GM18519 (cell line): ENCODE measurements around the gene MATN3.
A peak's percentile ranks its signal among the peaks of the same experiment; 100 is the strongest.

Source experiments
- ATAC-seq: cut with Tn5 transposase; IDR thresholded peaks from one replicate; pipeline ENCODE4 v1.9.1; 2021; ENCODE audit warnings: mild to moderate bottlenecking, moderate library complexity; ENCODE audit not compliant: unreplicated experiment, low FRiP score

The MATN3 gene

DNA sequence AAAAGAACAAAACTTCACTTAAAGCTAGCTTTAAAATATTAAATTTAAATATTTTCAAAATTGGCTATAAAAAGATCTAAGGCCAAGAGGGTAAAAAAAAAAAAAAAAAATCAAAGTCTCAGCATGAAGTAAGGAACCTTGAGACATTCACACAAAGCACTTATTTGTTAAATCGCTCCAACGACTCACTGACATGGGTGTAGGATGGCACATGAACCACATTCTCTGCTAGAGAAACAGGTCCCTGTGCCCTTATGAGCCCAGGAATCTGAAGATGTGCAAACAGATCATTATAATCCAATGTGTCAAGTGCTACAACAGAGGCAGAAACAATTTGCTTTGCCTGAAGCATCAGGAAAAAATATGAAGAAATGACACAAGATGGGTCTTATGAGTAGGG lies 25.2 kb upstream of the MATN3 start:
- ATAC-seq, result no peak

DNA sequence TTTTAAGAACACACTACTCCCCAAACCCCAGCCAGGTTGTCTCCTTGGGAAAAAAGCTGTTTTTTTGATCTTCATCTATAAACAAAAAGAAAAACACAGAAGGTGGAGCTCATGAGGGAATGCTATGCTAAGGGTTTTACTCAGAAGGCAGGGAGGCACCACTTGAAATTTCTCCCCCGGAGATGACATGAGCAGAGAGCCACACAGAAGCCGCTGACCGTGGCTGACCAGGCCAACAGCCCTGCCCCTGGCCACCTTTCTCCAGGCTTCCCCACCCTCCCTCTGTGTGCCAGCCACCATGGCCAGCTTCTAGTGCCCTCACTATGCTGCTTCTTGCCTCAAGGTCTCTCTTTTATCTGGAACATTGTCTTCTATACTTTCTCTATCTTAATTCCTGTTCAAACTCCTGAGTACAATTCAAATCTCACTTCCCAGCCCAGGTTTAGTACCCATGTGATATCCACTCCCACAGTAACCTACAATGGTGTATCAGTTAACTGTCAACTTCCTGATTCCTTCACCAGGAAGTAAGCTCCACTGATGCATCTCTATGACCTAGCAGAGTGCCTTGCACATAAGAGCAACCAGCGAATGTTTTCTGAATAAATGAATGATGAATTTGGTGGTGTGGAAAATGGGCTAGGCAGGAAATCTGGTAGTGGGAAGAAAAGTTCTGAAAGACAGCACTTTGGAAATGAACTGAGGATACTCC lies 23.6 kb upstream of the MATN3 start:
- peak; percentile 67 for ATAC-seq

DNA sequence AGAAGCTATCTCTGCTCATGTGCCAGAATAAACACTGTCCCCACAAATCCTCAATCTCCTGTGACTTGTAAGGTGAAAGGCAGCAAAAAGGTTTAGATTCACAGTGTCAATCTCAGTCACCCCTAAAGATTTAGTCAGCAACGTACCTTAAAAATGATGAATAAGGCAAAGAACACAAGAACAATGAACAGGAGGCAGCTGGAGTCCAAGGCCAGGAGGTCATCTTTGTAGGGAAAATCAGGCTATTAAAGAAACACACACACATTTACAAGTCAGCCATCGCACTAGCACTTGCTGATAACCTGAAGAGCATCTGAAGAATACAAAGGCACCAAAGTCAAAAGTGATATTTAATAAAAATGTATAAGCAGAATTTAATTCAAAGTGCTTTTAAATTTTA lies 22.4 kb upstream of the MATN3 start:
- no peak for ATAC-seq

DNA sequence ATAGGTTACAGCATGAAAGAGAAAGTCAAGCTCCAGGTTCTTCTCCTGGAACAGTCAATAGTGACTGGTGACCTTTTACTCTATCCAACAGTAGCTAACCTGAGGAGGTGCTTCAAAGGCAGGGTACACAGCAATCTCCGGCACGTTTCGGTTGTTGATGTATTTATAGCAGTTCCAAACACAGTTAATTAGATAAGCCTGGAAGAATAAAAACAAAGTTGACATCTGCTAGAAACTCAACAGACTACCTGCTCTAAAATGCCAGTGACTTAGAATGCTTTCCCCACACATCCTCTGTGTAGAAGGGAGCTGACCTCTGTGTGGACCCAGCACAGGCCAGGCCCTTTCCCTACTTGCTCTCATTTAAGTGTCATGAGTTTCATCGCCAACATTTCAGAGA lies 21.8 kb upstream of the MATN3 start:
- no peak for ATAC-seq

DNA sequence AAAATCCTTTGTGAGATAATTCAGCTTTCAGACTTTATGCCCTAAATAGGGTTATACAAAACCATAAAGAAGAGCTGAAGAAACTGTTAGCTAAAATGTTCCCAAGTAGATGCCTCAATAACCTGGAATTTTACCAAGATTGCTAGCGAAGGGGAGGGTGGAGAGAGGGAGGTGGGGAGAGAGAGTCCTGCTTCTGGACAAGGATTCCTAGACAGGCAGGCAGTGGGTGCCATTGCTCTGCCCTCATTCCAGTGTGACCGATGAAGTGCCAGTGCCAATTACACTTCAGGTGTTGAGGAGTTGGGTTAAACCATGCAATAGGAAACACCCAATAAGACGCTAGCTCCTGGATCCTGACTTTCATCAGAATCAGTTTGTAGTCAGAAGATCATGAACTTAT lies 20.9 kb upstream of the MATN3 start:
- no peak for ATAC-seq

DNA sequence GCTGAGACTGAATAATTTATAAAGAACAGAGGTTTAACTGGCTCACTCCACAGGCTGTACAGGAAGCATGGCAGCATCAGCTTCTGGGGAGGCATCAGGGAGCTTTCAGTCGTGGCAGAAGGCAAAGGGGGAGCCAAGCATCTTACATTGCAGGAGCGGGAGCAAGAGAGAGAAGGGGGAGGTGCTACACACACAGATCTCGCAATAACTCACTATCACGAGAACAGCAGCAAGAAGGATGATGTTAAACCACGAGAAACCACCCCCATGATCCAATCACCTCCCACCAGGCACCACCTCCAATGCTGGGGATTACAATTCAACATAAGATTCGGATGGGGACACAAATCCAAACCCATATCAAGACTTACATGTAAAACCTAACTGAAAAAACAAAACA lies 17.8 kb upstream of the MATN3 start:
- no peak for ATAC-seq

DNA sequence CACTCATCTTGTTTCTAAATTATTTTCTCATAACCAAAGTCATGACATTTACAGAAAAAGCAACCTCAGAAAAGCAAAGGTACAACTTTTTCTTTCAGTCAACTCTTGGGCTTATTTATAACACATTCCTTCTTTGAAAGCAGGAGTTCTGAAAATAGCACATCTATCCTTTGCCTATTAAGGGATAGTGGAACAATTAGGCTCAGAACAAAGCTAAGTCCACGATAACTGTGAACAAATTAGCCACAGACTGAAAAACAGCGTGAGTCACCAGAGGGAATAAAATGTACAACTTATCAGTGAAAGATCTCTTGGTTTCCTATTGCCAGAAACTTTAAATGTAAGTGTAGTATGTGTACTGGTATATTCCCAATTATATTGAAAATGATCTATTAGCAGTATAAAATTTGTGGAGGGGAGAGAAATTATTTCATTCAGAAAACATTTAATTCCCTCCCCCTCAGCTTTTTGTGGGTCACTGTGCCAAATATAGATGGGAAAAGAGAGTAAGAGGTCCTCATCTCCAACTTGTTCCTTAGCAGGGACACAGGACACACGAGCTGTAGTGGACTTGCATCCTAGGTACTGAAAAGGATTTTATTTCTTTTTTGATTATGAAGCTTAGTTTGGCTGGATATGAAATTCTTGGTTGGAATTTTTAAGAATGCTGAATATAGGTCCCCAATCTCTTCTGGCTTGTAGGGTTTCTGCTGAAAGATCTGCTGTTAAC lies 15.4 kb upstream of the MATN3 start:
- no peak for ATAC-seq

DNA sequence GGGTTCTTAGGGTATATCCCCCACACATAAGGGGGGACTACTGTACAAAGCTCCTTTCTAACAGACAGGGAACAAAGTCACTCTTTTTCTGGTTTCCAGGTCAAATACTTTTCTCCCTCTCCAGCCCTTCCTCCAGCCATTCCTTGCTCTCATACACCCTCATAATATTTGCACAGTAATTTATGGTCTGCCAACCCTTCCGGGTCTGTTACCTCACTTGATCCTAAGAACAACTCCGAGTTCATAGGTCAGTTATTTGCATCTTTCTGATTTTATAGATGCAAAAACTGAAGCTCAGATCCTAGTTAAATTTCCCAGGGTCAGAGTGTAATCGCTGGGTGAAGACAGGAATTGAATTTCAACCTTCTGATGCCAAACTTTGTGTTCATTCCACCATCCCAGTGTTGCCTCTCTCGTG lies 14.8 kb upstream of the MATN3 start:
- ATAC-seq, result no peak

DNA sequence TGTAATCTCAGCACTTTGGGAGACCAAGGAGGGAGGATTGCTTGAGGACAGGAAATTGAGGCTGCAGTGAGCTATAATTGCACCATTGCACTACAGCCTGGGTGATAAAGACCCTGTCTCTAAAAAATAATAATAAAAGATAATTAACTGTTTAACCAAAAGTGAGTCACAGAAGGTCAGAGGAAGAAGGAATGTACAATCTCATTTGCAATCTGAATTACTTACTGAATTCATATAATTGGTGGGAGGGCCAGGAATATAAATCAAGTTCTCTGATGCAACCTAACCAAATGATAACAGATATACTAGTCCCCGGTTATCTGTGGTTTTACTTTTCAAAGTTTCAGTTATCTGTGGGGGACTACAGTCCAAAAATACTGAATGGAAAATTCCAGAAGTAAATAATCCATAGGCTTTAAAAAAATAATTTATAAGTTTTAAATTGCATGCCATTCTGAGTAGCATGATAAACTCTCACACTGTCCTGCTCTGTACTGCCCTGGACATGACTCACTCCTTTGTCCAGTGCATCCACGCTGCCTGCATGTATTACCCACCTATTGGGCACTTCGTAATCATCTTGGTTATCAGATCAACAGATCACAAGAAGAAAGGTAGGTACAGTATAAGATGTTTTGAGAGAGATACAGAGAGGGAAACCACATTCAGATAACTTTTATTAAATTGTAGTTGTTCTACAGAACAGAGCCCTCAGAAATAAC lies 12.8 kb upstream of the MATN3 start:
- ATAC-seq, result no peak

DNA sequence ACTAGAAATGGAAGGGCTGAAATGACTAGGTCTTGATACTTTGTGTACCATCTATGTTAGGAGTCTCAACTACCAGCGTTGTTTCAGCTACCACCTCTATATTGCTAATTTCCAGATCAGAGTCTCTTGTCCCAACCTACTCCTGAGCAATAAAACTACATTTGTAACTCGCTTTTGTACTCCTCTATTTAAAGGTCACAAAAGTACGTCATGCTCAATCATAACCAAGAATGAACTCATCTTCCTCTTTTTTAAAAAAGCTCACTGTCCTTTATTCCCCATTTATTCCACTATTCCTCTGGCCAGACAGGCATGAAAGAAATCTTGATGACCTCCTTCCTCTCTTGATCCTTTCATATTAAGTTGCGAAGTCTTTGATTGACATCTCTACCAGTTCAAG lies 11.2 kb upstream of the MATN3 start:
- ATAC-seq, result no peak

DNA sequence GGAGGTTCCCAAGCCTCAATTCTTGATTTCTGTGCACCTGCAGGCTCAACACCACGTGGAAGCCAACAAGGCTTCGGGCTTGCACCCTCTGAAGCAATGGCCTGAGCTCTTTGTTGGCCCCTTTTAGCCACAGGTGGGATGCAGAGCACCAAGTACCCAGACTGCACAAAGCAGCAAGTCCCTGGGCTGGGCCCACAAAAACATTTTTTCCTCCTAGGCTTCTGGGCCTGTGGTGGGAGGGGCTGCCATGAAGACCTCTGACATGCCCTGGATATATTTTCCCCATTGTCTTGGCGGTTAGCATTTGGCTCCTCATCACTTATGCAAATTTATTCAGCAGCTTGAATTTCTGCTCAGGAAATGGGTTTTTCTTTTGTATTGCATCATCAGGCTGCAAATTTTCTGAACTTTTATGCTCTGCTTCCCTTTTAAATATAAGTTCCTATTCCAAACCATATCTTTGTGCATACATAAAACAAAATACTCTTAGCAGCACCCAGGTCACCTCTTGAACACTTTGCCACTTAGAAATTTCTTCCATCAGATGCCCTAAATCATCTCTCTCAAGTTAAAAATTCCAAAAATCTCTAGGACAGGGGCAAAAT lies 9.0 kb upstream of the MATN3 start:
- no peak for ATAC-seq

DNA sequence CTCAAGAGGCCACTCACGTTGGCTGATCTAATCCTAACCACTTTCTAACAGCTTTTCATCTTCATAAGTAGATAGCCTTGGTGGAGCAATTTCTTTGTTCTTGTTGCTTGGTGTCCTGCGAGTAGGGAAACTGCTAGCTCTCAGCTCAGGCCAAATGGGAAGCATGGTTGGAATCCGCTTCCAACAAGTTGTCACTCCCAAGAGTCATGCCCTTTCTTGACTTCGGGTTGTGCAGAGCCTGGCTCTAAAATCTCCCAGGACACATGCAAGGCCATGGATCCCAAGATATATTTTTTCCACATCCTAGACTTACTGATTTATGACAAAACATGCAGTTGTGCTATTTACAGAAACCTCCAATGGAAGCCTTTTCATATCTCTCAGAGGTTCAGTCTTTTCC lies 7.3 kb upstream of the MATN3 start:
- no peak for ATAC-seq

DNA sequence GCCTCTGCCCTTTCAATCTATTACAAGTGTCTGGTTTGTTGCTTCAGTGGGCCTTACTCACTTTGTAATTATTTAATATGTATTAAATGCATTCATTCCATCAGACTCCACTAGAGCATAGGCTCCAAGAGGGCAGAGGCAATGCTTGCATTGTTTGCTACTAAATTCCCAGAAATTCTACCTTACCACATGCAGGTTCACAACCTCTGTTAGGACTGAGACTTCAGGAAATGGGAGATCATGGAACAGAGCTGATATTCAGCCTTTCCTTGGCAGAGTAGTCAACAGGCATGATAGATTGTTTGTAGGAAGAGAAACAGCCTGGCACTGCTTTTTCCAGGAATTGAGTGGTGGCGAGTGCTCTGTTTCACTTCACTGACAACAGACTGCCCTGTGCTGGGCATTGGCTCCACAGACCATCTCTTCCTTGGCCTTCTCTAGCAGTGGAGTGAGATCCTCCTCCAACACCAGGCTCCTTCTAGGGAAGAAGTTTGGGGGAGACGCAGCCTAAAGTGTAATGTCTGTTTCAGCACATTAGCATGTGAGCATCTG lies 6.2 kb upstream of the MATN3 start:
- no peak for ATAC-seq

DNA sequence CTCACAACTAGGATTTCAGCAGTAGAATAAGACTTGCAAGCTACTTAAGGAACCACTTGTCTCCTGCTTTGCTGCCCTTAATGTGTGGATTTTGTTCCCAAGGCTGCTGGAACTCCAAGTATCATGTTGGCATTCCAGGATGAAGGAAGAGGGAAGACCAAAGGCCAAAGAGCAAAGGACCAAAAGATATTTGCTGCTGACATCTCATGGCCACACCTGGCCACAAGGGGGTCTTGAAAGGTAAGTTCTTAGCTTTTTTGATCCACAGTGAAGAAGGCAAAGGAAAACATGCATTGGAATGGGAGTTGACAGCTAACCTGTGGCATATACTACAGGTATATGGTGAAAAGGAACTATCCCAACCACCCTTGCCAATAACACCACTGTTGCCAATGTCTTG lies 3.9 kb upstream of the MATN3 start:
- ATAC-seq, result no peak

DNA sequence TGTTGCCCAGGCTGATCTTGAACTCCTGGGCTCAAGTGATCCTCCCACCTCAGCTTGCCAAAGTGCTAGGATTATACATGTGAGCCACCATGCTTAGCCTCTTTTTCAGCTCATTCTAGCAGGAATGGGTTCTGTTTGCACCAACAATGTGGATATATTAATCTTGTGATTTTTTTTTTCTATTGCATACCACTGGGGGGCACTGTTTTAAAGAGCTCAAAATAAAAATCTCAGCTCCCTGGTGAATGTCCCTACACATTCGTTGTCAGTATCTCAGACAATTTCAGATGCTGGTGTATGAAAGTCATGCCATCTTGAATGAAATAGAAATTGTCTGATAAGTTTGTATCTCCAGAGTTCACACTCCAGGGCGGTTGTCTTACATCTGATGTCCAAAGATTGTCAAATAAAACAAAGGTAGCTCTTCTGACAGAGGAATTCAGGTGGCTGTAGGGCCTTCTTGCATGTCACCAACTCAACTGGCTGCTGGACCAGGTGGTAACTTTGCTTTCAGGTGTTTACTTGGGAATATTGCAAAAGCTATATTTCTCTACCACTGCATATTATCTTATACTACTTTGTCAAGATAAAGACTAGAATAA lies 3.1 kb upstream of the MATN3 start:
- no peak for ATAC-seq

DNA sequence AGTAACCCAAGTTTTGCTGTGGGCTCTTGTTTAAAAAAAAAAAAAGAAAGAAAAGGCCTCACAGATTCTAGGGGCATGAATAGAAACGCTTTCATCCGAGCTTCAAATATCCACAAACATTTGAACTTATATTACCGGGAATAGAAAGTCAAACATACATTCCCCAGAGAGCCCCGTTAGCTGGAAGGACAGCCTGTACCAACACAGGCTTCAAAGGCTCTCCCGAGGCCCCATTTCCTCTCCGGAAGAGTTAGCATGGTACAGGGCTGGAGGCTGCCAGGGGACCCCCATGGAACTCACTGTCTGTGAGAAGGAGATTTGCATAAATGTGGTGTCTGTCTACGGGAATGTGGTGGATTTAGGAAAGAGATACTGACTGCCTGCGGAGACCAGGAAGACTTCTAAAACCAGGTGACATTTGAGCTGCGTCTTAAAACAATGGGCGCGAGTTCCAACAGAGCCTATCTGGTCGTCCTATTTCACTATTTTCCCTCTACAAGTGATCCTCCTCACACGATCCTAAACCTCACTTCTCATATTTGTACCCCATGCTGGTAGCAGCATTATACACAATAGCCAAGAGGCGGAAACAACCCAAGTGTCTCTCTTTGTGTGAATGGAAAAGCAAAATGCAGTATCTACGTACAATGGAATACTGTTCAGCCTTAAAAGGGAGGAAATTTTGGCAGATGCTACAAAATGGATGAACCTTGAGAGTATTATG lies 820 bp upstream of the MATN3 start:
- no peak for ATAC-seq

DNA sequence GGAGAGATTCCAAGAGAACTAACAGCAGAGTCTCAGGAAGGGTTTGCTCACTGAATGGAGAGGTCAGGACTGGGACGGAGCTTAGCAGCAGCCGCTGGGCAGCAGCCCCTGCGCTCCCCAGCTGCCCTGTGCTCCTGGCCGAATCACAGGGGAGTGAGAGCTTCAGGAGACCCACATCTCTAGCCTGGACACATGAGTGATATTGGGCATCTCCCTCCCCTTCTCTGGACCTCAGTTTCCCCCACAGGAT lies 511 bp downstream of the MATN3 start:
- ATAC-seq, result no peak

DNA sequence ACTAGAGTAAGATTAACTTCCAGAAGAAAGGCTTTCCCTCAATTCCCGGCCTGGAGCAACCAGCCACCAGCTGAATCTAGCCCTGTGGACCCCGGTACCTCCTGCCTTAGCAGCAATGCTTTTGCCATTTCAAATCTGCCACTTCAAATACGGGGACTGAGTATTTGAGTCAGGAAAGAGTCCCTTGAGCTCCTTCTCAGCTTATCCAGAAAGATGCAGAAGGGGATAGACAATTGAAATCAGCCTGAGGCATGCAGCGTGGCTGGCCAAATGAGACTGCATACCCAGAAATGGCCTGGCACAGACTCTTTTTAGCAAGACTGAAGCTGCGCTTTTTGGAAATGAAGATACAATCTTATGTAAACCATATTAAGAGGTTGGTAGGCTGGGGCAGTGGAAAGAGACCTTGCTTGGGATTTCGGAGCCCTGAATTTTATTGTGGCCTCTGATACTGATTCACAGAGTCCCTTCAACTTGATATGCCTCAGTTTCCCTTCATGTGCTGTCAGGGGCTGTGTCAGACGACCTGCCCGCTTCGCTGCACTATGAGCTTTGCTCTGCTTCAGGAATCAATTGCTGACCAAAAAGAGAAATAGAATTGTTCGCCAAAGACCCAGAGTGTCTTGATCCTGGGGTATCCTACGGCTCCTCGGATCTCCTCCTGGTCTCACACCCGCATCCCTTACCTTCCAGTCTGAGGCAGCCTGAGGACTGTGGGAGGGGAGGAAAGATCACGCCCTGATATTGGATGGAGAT lies 1.0 kb downstream of the MATN3 start:
- no peak for ATAC-seq

DNA sequence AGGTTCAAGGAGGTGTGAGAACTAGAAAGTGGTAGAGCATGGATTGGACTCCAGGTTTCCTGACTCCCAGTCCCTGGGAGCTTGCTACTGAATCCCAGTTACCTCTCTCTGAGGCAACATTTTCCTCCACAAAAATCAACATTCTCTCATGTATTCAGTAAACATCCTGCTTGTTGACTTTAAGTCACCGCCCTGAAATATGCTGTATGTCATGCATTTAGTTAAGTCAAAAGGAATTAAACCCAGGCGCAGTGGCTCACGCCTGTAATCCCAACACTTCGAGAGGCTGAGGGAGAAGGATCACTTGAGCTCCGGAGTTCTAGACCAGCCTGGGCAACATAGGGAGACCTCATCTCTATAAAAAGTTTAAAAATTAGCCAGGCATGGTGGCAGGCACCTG lies 3.8 kb downstream of the MATN3 start:
- no peak for ATAC-seq
